WERI-Rb-1 (cell line): ENCODE results near the gene INPP5E.

Source experiments
- DNase-seq: peaks from one replicate; pipeline ENCODE4 v3.0.0-alpha.2; 2020
- H3K27ac ChIP-seq: fragments of 250-450 bp; sonication (Bioruptor Pico); 2 replicates; pipeline ENCODE4 v1.5.1; 2020; ENCODE audit warnings: mild to moderate bottlenecking, moderate library complexity
- H3K27me3 ChIP-seq: fragments of 250-450 bp; sonication (Bioruptor Pico); 2 replicates; pipeline ENCODE4 v1.5.1; 2021; ENCODE audit warnings: mild to moderate bottlenecking, low read depth, moderate library complexity; ENCODE audit not compliant: insufficient read depth, severe bottlenecking
- H3K36me3 ChIP-seq: fragments of 250-450 bp; sonication (Bioruptor Pico); 2 replicates; pipeline ENCODE4 v1.5.1; 2020; ENCODE audit warnings: mild to moderate bottlenecking, moderate library complexity
- H3K4me3 ChIP-seq: 2 replicates; pipeline ENCODE4 v1.5.1; 2011; ENCODE audit warnings: low read depth, mild to moderate bottlenecking, control low read depth, low read length
- H3K9me3 ChIP-seq: fragments of 250-450 bp; sonication (Bioruptor Pico); 2 replicates; pipeline ENCODE4 v1.5.1; 2021; ENCODE audit warnings: mild to moderate bottlenecking, moderate library complexity; ENCODE audit not compliant: severe bottlenecking
- CTCF ChIP-seq: IDR thresholded peaks from 2 replicates; pipeline ENCODE4 v1.5.1; 2011; ENCODE audit warnings: low read depth, mild to moderate bottlenecking, control low read depth, inconsistent platforms, low read length

The INPP5E gene

DNA sequence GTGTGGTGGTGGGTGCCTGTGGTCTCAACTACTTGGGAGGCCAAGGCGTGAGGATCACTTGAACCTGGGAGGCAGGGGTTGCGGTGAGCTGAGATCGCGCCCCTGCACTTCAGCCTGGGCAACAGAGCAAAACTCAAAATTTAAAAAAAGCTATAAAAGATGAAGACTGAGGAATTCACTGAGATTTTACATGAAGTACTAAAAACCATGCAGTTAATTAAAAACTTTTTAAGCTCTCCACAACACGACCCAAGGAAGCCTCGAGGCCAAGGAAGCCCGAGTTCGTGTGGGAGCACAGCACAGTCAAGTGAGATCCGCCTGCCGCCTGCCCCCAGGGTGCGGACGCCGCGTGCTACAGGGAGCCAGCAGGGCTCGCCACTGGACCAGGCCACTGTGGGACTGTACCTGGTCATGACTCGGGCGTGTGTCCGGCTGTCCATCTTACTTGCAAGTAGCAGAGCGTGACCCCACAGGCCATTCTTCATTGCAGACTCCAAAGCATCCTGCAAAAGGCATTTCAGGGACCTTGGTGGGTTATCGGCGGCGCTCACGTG lies 21.2 kb upstream of the INPP5E start:
- H3K36me3 ChIP-seq = peaks cover 97% of the 10 kb centered on the region
- TF ChIP-seq CTCF = no peak
- no peak overlapping the region for H3K27ac ChIP-seq
- no peaks in the 10 kb centered on the region for H3K27me3 ChIP-seq
- DNase-seq = no peak
- no peak overlapping the region for H3K4me3 ChIP-seq
- no peaks in the 10 kb centered on the region for H3K9me3 ChIP-seq

DNA sequence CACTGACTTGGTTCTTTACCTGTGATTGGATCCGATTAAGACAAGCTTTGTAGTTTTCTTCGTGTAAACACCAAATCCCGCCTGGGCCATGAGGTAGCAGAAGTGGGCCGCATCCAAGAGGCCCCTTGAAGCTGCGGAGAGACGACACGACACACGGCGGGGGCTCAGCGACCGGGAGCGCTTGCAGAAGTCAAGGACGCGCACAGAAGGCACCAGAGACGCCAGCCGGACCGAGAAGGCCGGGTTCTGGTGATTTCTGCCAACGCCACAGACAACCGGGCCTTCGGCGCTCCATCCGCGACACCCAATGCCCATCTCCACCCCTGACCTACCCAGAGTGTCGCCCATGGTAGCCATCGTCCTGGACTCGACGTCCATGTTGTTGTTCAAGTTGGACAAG lies 19.8 kb upstream of the INPP5E start:
- no peak for DNase-seq
- Histone ChIP-seq H3K9me3 (no peaks in the 10 kb centered on the region), H3K4me3 (no peak overlapping the region), H3K27ac (no peak overlapping the region), H3K27me3 (no peaks in the 10 kb centered on the region), H3K36me3 (peaks cover 97% of the 10 kb centered on the region)
- TF ChIP-seq CTCF = no peak

DNA sequence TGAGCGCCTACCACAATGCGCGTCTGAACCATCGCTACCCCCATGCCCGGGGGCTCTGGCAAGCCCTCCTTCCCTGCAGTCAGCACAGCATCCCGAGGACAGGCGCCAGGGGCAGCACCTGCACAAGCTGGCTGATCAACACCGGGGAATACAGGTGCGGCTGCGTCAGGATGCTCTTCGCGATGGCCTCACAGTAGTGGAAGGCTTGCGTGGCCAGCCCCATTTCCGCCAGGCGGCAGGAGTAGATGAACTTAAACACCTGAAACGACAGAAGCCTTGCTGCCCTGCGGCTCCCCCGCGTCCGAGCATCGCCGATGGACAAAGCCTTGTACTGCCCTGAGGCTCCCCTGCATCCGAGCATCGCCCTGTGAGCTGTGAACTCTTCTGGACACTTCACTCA lies 17.7 kb upstream of the INPP5E start:
- TF ChIP-seq CTCF = no peak
- Histone ChIP-seq H3K27ac (no peak overlapping the region), H3K36me3 (peaks cover 90% of the 10 kb centered on the region), H3K4me3 (no peak overlapping the region), H3K27me3 (no peaks in the 10 kb centered on the region), H3K9me3 (no peaks in the 10 kb centered on the region)
- DNase-seq = no peak

- DNase-seq = no peak
- peaks cover 91% of the 10 kb centered on the region for H3K36me3 ChIP-seq
- no peaks in the 10 kb centered on the region for H3K9me3 ChIP-seq
- TF ChIP-seq CTCF = no peak
- no peak overlapping the region for H3K4me3 ChIP-seq
- H3K27ac ChIP-seq = no peak overlapping the region
- H3K27me3 ChIP-seq = no peaks in the 10 kb centered on the region
These were observed 16.6 kb upstream of the INPP5E start for GRCh38 chr9:136456258-136456657.

DNA sequence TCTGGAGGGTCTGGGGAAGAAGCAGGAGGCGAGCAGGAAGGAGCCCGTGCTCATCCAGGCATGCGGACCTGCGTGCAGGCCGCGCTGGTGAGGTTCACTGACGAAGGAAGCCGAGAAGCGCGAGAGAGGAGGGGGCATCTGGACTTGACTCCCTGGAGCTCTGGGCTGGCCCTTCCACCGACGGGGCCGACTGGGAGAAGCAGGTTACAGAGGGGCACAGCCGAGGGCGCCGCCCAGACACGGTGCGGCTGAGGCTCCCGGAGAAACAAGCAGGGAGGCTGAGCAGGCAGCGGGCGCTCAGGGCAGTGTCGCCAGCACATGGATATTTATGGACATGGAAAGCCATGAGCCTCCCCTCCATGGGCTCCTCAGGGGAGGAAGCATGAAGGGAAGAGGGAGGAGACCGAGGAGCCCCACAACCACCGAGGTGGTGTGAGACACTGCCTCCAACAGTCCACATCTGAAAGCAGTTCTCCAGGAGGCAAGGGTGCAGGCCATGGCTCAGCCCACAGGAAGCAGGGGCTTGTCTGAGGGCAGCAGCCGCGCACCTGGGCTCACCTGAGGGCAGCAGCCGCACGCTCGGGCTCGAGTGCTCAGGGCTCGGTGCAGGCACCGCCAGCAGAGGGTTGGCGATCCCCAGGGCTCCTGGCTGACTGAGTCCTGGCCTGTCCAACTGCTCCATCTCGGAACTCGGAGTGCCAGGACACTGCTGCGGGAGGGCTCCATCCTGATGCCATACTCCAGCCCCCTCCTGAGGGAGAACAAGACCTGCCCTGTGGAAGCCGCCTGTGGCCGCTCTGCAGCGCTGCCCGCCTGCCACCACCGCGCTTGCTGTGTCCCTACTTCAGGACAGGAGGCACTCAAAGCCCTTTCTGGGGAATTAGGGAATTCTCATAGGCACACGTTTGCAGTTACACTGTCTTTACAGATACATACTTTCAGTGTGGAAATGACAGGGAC lies 15.7 kb upstream of the INPP5E start:
- Histone ChIP-seq H3K27me3 (no peaks in the 10 kb centered on the region), H3K4me3 (no peak overlapping the region), H3K9me3 (no peaks in the 10 kb centered on the region), H3K27ac (no peak overlapping the region), H3K36me3 (peaks cover 90% of the 10 kb centered on the region)
- DNase-seq = no peak
- no peak for TF ChIP-seq CTCF
